Lung (tissue), 12 donors: ENCODE results near the gene ZBTB37. TPM values are rescaled to one million over a fixed set of nuclear protein-coding genes. Genes with fewer than 3 reads are reported as not detected.
A peak's percentile ranks its signal among the peaks of the same experiment; 100 is the strongest.
"Not testable (repeated sequence)": the region's sequence is repeated elsewhere in the genome, so short reads cannot be mapped to it uniquely, and the experiment has no call there.

Experiments used
- ATAC-seq: fragments of 200-7000 bp; cut with Tn5 transposase; one replicate; pipeline ENCODE4 v1.9.1; 2020; ENCODE audit warnings: moderate number of reproducible peaks; ENCODE audit not compliant: insufficient read depth, low FRiP score
- DNase-seq, 3 donors: peaks; one replicate each; pipeline ENCODE4 v3.0.0-alpha.2; 2013 to 2017
- H3K27ac ChIP-seq, 2 donors: one replicate each; pipeline ENCODE4 v1.5.1; 2013; ENCODE audit warnings: mild to moderate bottlenecking in 2 of 2, moderate library complexity in 2 of 2, control low read depth in 1 of 2, inconsistent platforms in 1 of 2, low read depth in 1 of 2, low read length in 1 of 2
- H3K27me3 ChIP-seq, 3 donors: one replicate each; pipeline ENCODE4 v1.5.1; 2013; ENCODE audit warnings: low read length in 2 of 3; ENCODE audit not compliant: control insufficient read depth in 3 of 3, insufficient read depth in 3 of 3
- H3K36me3 ChIP-seq, 4 donors: one replicate each; pipeline ENCODE4 v1.5.1; 2013; ENCODE audit warnings: low read length in 4 of 4, mild to moderate bottlenecking in 1 of 4, moderate library complexity in 1 of 4; ENCODE audit not compliant: control insufficient read depth in 4 of 4, insufficient read depth in 4 of 4
- H3K4me1 ChIP-seq, 5 donors: one replicate each; pipeline ENCODE4 v1.5.1; 2013; ENCODE audit warnings: low read length in 5 of 5, mild to moderate bottlenecking in 2 of 5, moderate library complexity in 1 of 5; ENCODE audit not compliant: control insufficient read depth in 5 of 5, insufficient read depth in 5 of 5
- H3K4me3 ChIP-seq: one replicate; pipeline ENCODE4 v1.5.1; 2013; ENCODE audit warnings: mild to moderate bottlenecking, control low read depth, moderate library complexity
- H3K9ac ChIP-seq, 2 donors: one replicate each; pipeline ENCODE4 v1.5.1; 2013; ENCODE audit warnings: low read length in 2 of 2, control low read depth in 1 of 2; ENCODE audit not compliant: insufficient read depth in 1 of 2
- H3K9me3 ChIP-seq, 4 donors: one replicate each; pipeline ENCODE4 v1.5.1; 2013; ENCODE audit warnings: low read length in 3 of 4, mild to moderate bottlenecking in 1 of 4, moderate library complexity in 1 of 4; ENCODE audit not compliant: control insufficient read depth in 4 of 4, insufficient read depth in 3 of 4
- WGBS, 2 donors: extraction: QIAGEN DNeasy Blood & Tissue Kit; methylation state at CpG; one replicate each; pipeline ENCODE4 v1.1.7; 2013; 5-methylcytosine and 5-hydroxymethylcytosine counted together
- polyA plus RNA-seq, 2 donors: library from polyadenylated mRNA; stranded (reverse); fragments of 200-250 nt; gene quantifications; one replicate each; pipeline ENCODE4 v1.2.1, GENCODE V29; 2013
- total RNA-seq, 2 donors: library from RNA; depleted of rRNA in 1 of 2; stranded (reverse); fragments of >200 nt in 1 of 2; gene quantifications; one replicate each; pipeline ENCODE4 v1.2.1, GENCODE V29; 2014 to 2021
- TF ChIP-seq, protein P1 (sequence below): IDR thresholded peaks from 2 replicates; pipeline ENCODE4 v1.5.1; 2012; ENCODE audit warnings: mild to moderate bottlenecking; ENCODE audit errors: control extremely low read depth, extremely low read depth
- donor health status: control.
- donor health status: control.
- donor health status: Bipolar disorder and iron deficiency.
- donor health status: healthy.
- donor health status: DM: yes; HTN: yes; CAD: no.

ZBTB37 gene
- total and polyA plus RNA-seq, 4 donors, result 1.6 to 29.8 (median 7.3) TPM

GRCh38 chr1:173917635-173918493 lies 49.7 kb downstream of the ZBTB37 start:
- peaks cover 0 to 2% (median 0%) of the 10 kb centered on the region in 4 donors for H3K9me3 ChIP-seq
- DNase-seq (no peak), ATAC-seq (peak; percentile 47)
- no peak overlapping the region for H3K27ac ChIP-seq
- H3K9ac ChIP-seq, result no peak overlapping the region
- H3K4me3 ChIP-seq, result no peak overlapping the region
- no peaks in the 10 kb centered on the region for H3K27me3 ChIP-seq
- no peaks in the 10 kb centered on the region for H3K36me3 ChIP-seq
- no peaks in the 10 kb centered on the region for H3K4me1 ChIP-seq
- TF ChIP-seq, protein P1, sequence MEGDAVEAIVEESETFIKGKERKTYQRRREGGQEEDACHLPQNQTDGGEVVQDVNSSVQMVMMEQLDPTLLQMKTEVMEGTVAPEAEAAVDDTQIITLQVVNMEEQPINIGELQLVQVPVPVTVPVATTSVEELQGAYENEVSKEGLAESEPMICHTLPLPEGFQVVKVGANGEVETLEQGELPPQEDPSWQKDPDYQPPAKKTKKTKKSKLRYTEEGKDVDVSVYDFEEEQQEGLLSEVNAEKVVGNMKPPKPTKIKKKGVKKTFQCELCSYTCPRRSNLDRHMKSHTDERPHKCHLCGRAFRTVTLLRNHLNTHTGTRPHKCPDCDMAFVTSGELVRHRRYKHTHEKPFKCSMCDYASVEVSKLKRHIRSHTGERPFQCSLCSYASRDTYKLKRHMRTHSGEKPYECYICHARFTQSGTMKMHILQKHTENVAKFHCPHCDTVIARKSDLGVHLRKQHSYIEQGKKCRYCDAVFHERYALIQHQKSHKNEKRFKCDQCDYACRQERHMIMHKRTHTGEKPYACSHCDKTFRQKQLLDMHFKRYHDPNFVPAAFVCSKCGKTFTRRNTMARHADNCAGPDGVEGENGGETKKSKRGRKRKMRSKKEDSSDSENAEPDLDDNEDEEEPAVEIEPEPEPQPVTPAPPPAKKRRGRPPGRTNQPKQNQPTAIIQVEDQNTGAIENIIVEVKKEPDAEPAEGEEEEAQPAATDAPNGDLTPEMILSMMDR, result no peak
- WGBS, 2 donors, result 78 to 91% methylated on average over 12 of the region's 12 CpGs

- no peak overlapping the region for H3K9ac ChIP-seq
- no peak for ATAC-seq
- H3K36me3 ChIP-seq, result no peaks in the 10 kb centered on the region
- DNase-seq, result no peak
- TF ChIP-seq, protein P1, result no peak
- no peaks in the 10 kb centered on the region for H3K27me3 ChIP-seq
- H3K4me1 ChIP-seq, result no peaks in the 10 kb centered on the region
- H3K9me3 ChIP-seq, result peaks cover 0 to 2% (median 0%) of the 10 kb centered on the region in 4 donors
- no peak overlapping the region for H3K27ac ChIP-seq
- no peak overlapping the region for H3K4me3 ChIP-seq
- 93 to 94% methylated on average over 5 of the region's 5 CpGs for WGBS, 2 donors
These were observed 52.7 kb downstream of the ZBTB37 start for GRCh38 chr1:173920861-173921260.

DNA sequence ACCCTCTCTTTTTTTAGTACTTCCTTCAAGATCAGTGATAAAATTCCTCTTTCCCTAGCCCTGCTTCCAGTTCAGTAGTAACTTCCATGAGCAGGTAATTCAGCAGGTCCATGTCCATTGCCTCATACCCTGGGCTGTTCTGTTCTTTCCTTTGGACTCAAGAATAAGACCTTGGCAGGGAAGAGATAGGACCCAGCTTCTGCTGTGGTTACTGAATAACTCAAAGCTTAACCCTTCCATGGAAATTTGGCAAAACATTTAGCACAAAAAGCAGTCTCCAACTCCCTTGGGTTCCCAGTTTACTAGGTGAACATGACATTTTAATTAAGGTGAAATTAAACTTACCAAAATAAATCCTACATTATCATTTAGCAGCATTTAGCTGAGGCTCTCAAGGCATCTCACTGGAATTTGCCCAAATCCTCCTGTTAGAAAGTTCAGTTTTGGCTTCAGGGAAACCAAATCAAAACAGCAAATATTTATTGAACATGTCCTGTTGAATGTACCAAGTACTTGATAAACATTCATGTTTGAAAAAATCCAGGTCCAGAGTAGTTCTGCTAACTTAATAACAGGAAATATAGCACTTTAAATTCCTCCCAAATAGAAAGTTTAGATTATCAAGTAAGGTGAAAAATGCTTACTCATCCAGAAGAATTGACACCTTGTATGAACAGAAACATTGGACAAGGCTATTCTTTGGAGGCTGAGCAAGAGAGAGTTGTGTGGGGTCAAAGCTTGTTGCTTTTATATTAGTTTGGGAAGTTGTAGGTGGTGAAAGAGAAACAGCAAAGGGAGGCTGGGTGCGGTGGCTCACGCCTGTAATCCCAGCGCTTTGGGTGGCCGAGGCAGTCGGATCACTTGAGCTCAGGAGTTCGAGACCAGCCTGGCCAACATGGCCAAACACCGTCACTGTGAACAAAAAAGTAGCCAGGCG lies 57.4 kb downstream of the ZBTB37 start:
- ATAC-seq, result no peak
- TF ChIP-seq, protein P1, result no peak
- WGBS, 2 donors, result 91 to 97% methylated on average over 8 of the region's 8 CpGs
- Histone ChIP-seq H3K9me3 (no peaks in the 10 kb centered on the region), H3K4me3 (no peak overlapping the region), H3K27me3 (no peaks in the 10 kb centered on the region), H3K9ac (no peak overlapping the region), H3K4me1 (no peaks in the 10 kb centered on the region), H3K36me3 (peaks cover 0 to 2% (median 0%) of the 10 kb centered on the region in 4 donors), H3K27ac (no peak overlapping the region)
- DNase-seq, result no peak

- H3K4me3 ChIP-seq, H3K9ac ChIP-seq, H3K27ac ChIP-seq, ATAC-seq, DNase-seq, H3K27me3 ChIP-seq, H3K4me1 ChIP-seq, H3K36me3 ChIP-seq, H3K9me3 ChIP-seq: not testable (repeated sequence)
- WGBS, 2 donors, result 96 to 100% methylated on average over 5 of the region's 5 CpGs
These were observed 62.4 kb downstream of the ZBTB37 start for GRCh38 chr1:173930541-173930940.
